ENCODE results near the gene TAF6L. TPM values are rescaled to one million over a fixed set of nuclear protein-coding genes. Genes with fewer than 3 reads are reported as not detected.

Gene TAF6L
- total and polyA plus RNA-seq, 9 of the 15 experiments (the other 6 are each of a cell fraction or from before 2014, with no cell fraction given), result 0.04 to 45.5 (median 20.8) TPM

DNA sequence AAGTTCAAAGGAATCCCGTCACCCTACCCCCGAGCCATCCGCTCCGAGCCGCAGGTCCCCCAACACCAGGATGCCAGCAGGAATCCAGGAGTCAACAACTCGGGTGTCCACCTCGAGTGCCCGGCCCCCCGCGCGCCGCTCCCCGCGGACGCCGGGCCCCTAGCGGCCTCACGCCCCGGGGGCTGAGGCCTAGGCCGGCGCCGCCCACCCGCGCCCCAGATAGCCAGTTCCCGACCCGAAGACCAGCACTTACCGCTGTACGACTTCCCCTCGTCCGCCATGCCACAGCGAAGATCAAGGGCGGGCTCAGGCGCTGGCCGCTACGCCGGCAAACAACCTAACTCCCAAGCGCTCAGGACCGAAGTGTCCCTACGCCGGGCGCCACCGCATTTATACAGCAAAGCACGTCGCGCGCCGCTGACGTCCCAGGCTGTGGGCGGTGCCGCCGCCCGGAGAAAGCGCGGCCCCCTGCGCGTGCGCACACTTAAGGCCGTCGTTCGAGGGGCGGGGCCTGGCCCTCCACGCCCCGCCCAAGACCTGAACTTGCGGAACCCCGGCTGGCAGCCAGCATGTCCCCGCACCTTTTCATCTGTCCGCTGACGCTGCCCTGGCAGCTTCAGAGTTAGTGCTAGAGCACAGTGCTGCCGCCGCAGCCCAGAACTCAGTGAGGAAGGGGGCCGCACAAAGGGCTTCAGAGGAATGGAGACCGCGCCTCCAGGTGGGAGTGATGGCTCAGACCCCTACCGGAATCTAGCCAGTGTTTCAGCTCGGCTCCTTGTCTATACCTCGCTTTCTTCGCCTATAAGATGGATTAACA, 34.1 kb downstream of the TAF6L start, which contains the start of gene NXF1 (continued):
- TF ChIP-seq, protein P1, sequence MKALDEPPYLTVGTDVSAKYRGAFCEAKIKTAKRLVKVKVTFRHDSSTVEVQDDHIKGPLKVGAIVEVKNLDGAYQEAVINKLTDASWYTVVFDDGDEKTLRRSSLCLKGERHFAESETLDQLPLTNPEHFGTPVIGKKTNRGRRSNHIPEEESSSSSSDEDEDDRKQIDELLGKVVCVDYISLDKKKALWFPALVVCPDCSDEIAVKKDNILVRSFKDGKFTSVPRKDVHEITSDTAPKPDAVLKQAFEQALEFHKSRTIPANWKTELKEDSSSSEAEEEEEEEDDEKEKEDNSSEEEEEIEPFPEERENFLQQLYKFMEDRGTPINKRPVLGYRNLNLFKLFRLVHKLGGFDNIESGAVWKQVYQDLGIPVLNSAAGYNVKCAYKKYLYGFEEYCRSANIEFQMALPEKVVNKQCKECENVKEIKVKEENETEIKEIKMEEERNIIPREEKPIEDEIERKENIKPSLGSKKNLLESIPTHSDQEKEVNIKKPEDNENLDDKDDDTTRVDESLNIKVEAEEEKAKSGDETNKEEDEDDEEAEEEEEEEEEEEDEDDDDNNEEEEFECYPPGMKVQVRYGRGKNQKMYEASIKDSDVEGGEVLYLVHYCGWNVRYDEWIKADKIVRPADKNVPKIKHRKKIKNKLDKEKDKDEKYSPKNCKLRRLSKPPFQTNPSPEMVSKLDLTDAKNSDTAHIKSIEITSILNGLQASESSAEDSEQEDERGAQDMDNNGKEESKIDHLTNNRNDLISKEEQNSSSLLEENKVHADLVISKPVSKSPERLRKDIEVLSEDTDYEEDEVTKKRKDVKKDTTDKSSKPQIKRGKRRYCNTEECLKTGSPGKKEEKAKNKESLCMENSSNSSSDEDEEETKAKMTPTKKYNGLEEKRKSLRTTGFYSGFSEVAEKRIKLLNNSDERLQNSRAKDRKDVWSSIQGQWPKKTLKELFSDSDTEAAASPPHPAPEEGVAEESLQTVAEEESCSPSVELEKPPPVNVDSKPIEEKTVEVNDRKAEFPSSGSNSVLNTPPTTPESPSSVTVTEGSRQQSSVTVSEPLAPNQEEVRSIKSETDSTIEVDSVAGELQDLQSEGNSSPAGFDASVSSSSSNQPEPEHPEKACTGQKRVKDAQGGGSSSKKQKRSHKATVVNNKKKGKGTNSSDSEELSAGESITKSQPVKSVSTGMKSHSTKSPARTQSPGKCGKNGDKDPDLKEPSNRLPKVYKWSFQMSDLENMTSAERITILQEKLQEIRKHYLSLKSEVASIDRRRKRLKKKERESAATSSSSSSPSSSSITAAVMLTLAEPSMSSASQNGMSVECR (CRISPR knock-in tag; IDR thresholded peaks at IDR 0.05), result peak; percentile 94; the same call in 1 of the 2 replicates
- no peak for TF ChIP-seq HLTF (IDR thresholded peaks at IDR 0.05)
- TF ChIP-seq FOXJ2 (tag; IDR thresholded peaks at IDR 0.05), result no peak
- TF ChIP-seq, protein P2, sequence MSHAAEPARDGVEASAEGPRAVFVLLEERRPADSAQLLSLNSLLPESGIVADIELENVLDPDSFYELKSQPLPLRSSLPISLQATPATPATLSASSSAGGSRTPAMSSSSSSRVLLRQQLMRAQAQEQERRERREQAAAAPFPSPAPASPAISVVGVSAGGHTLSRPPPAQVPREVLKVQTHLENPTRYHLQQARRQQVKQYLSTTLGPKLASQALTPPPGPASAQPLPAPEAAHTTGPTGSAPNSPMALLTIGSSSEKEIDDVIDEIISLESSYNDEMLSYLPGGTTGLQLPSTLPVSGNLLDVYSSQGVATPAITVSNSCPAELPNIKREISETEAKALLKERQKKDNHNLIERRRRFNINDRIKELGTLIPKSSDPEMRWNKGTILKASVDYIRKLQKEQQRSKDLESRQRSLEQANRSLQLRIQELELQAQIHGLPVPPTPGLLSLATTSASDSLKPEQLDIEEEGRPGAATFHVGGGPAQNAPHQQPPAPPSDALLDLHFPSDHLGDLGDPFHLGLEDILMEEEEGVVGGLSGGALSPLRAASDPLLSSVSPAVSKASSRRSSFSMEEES (CRISPR knock-in tag; IDR thresholded peaks at IDR 0.05), result no peak; the same call in 1 of the 2 replicates
- no peak for TF ChIP-seq RBM15 (IDR thresholded peaks at IDR 0.05; ENCODE audit: insufficient read depth, low read length)
- TF ChIP-seq RBM34 (IDR thresholded peaks at IDR 0.05; ENCODE audit: borderline replicate concordance, insufficient read depth, low read length), result no peak
- TF ChIP-seq ZBTB7A (IDR thresholded peaks at IDR 0.05; ENCODE audit: borderline replicate concordance, control insufficient read depth, low read depth, low read length), result peak; percentile 57; the same call in 1 of the 2 replicates
- no peak; the same call in 1 of the 2 replicates for TF ChIP-seq ZNF511 (CRISPR knock-in tag; IDR thresholded peaks at IDR 0.05)
- TF ChIP-seq ZNF507 (tag; conservative IDR thresholded peaks at IDR 0.05), result no peak
- no peak for TF ChIP-seq ZNF444 (CRISPR knock-in tag; IDR thresholded peaks at IDR 0.05)
- no peak for TF ChIP-seq RFX7 (CRISPR knock-in tag; IDR thresholded peaks at IDR 0.05)
- peak; percentile 97 for TF ChIP-seq MTA1 (IDR thresholded peaks at IDR 0.05; ENCODE audit: borderline replicate concordance)
- TF ChIP-seq MAFF (IDR thresholded peaks at IDR 0.05; ENCODE audit: low read length), result no peak
- TF ChIP-seq BRCA1 (IDR thresholded peaks at IDR 0.05), result no peak
- TF ChIP-seq BRCA1 (CRISPR knock-in tag; IDR thresholded peaks at IDR 0.05), result peak; percentile 30; the same call in 1 of the 2 replicates
- TF ChIP-seq CGGBP1 (CRISPR knock-in tag; IDR thresholded peaks at IDR 0.05), result peak; percentile 90; the same call in 1 of the 2 replicates
- TF ChIP-seq, protein P3, sequence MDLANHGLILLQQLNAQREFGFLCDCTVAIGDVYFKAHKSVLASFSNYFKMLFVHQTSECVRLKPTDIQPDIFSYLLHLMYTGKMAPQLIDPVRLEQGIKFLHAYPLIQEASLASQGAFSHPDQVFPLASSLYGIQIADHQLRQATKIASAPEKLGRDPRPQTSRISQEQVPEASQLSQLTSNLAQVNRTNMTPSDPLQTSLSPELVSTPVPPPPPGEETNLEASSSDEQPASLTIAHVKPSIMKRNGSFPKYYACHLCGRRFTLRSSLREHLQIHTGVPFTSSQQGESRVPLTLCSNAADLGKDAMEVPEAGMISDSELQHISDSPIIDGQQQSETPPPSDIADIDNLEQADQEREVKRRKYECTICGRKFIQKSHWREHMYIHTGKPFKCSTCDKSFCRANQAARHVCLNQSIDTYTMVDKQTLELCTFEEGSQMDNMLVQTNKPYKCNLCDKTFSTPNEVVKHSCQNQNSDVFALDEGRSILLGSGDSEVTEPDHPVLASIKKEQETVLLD (IDR thresholded peaks at IDR 0.05), result peak; percentile 89
